Stimulated activated CD8-positive, alpha-beta memory T cell treated with anti-CD3 and anti-CD28 coated beads, Interleukin-12 subunit alpha, Interleukin-12 subunit beta, amount 100 ng/mL, for 24 hours (primary cell): ENCODE data around the gene GRAP2.
"Not testable (repeated sequence)": the region's sequence is repeated elsewhere in the genome, so short reads cannot be mapped to it uniquely, and the experiment has no call there.

ENCODE experiments used
- DNase-seq: peaks from one replicate; pipeline ENCODE4 v3.0.0-alpha.2; 2020; ENCODE audit errors: extremely low read depth

Gene GRAP2

GRCh38 chr22:39943953-39944872 is 43.3 kb downstream of the GRAP2 start:
- no peak for DNase-seq

DNA sequence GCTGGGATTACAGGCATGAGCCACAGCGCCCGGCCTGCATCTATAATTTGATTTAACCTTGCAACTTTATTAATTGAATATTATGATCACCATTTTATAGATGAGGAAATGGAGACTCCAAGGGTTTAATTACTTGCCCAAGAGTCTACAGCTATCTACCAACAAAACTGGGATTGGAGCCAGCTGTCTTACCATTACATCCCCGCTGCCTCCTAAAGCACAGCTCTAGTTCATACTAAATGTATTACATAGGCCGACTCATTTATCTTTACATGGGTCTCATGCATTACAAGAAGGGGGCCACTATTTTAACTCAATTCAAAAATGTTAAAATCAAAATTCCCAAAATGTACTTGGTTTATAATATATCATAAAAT is 45.2 kb downstream of the GRAP2 start:
- DNase-seq = no peak

GRCh38 chr22:39946503-39947219 is 45.8 kb downstream of the GRAP2 start:
- DNase-seq = no peak

DNA sequence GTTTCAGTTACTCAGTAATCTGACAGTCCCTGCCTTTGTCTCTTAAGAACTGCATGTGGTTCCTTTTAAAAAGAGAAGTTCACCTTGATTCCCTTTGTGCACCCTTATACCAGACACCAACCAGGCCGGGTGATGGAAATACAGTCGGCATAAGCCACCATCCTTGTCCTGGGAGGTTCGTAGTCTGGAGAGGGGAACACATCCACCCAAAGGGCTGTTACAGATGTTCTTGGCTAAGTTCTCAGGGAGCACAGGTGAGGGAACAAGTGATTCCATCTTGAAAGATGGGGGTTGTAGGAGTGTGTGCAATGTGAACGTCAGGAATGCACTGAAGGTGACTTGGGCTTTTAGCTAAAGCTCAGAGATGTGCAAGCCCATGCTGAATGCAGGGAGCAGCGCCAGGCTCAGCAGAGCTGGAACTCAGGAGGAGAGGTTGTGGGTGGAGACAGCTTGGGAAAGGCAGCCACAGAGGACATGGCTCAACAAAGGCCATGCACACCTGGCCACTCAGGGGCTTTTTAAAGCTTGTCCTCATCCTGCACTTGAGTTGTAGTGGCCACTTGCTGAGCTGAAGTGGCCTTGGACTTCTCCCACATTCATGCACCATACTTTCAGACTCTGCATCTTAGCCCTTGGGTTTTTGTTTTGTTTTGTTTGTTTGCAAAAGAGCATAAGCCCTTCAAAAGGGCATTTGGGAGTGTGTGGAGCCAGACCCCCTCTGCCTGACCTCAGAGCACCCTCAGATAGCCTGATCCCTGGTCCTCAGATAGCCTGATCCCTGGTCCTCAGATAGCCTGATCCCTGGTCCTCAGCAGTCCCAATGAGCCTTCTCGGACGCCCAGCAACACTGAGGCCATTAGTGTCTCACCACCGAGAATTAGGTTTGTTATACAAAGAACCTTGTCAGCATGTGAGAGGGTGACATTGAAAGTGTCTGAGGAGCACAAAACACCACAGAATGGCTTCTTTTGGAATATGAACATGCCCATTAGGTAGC is 46.6 kb downstream of the GRAP2 start:
- DNase-seq = no peak

DNA sequence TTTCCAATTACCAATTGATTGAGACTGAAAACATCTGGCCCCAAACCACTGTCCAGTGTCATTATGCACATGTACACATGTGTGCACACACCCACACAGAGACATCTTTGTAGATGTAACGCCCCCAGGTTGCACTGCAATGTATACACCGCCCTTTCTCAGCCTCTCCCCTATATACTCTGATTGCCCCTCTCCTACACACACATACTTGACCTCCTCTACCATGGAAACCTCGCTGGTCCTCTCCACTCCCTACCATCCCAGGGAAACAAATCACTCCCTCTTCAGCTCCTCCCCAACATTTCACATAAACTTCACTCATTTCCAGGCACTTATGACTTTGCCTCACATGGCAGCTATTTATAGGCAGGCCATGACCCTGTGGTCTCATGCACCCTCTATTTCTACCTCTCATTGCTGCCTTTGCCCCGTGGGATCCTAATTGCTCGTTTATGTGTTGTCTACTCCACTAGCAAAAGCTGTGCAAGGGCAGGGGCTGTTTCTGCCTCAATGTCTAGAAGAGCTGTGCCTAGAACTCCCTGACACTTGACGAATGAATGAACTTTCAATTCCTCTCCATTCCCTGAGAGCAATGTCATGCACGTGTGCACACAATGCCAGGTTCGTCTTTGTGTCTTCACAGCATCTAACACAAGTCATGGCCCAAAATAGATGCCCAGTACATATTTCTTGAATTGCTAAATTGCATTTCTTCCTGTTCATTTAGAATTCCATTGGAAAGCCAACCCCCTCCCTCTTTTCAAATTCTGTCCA is 49.3 kb downstream of the GRAP2 start:
- no peak for DNase-seq

GRCh38 chr22:39951603-39952293 is 50.9 kb downstream of the GRAP2 start:
- DNase-seq = not testable (repeated sequence)

DNA sequence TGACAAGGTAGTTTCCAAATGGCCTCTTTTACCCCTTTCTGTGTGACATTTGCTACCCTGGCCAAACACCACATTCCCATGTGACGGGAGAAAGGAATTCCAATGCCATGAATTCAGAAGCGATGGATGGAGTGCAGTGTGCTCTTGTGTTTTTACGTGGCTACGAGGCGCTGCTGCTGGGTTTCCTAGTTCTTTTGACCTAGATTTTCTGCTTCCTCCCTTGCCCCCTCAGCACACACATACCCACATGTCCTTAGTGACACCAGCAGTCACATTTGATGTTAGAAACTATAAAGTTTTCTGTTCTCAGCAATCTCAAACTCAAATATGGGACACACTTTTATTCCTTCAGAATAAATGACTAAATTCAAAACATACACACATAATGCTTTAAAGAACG is 51.5 kb downstream of the GRAP2 start:
- no peak for DNase-seq

DNA sequence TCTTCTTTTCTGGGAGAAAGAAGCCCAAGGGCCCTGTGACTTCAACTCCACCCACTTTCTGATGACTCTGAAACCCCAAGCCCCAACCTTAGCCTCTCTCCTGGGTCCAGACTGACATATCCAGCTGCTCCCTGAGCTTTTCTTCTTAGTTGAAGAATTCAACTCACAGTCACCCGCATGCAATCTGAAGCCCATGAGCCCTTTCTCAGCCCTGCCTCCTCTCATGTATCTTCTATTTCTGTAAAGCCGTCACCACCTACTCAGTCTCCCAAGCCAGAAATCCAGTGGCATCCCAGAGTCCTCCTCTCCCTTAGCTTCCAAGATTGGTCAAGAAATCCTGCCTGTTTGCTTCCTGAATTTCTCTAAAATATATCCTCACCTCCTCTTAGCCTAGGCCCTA is 52.2 kb downstream of the GRAP2 start:
- no peak for DNase-seq

- no peak for DNase-seq
Measured at GRCh38 chr22:39954584-39955055, 53.7 kb downstream of the GRAP2 start.

DNA sequence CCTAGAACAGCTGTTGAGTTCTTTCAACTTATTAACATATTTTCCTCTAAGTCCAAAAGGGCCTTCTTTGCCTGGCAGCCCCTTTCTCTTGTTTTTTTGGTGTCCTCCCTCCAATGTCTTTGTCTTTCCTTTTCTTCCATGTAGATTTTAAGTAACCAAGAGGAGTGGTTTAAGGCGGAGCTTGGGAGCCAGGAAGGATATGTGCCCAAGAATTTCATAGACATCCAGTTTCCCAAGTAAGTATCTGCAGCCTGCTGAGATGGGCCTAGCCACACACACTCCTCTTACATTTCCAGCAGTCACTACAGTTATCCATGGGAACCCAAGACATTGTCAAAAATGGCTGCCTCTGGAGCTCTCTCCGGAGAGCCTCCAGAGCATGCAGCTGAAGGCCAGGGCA is 54.8 kb downstream of the GRAP2 start:
- no peak for DNase-seq

GRCh38 chr22:39956932-39957664 is 56.2 kb downstream of the GRAP2 start:
- DNase-seq = no peak

- DNase-seq = no peak
Measured at GRCh38 chr22:39958009-39958711, 57.3 kb downstream of the GRAP2 start.

GRCh38 chr22:39958949-39959639 is 58.2 kb downstream of the GRAP2 start:
- no peak for DNase-seq

DNA sequence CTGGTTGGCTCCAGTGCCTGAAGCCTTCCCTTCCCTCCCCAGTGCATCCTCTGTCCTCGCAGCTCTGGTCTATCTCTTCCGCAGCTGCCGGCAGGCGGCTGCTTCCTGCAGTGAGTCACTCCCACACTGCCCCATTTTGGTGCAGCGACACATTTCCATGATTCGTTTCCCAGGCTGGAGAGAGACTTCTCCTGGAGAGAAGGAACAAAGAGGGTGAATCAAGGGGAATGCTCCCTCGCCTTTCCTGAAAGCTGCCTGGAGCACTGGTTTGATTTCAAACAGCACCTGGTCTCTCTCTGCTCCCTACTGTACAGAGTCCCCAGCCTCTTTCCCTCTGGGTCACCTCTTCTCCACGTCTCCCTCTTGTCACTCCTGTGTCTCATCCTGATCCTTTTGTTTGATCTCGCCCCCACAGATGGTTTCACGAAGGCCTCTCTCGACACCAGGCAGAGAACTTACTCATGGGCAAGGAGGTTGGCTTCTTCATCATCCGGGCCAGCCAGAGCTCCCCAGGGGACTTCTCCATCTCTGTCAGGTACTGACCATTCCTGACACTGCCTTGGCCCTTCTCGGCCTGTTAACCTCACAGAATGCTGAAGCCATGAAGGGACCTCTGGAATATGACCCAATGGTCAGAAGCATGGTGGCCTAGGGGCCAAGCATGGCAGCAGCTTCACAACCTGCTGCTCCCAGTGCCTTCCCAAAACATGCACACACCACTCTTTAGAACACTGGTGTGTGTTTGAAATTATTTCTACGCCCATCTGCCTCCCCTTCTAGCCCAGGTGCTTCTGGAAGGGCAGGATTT is 59.0 kb downstream of the GRAP2 start, which contains the start of gene TMA7B:
Gene TMA7B (plus strand): TSS at position 758 of the 808 bp plus-strand sequence. CDS start 3,978 bp downstream, outside the sequence.
- DNase-seq = no peak

- DNase-seq = peak; percentile 47
Measured at GRCh38 chr22:39960791-39961746, 60.2 kb downstream of the GRAP2 start.

GRCh38 chr22:39962071-39962470 is 61.2 kb downstream of the GRAP2 start:
- no peak for DNase-seq
